HepG2 (cell line): ENCODE measurements around the gene TENT4B. TPM values are rescaled to one million over a fixed set of nuclear protein-coding genes. Genes with fewer than 3 reads are reported as not detected.

Source experiments
- ATAC-seq: fragments of 200-7000 bp; cut with Tn5 transposase; 3 replicates; pipeline ENCODE4 v1.9.1; 2020; ENCODE audit warnings: mild to moderate bottlenecking, moderate library complexity
- BruUV-seq: library from RNA; stranded (reverse); fragments of 400-500 nt; replicated peaks from 2 replicates; lab custom pipeline; 2021; lab: Mats Ljungman, UMichigan
- CTCF ChIA-PET: fragments of 300-600 bp; formaldehyde crosslinking; extraction: SDS; loops from one replicate; lab custom pipeline; 2021; ENCODE audit warnings: low total read pairs, inconsistent platforms, low intra/inter-chr PET ratio; lab: Yijun Ruan, JAX
- POLR2A ChIA-PET: fragments of 350-600 bp; sonication (Branson Sonifier 250); formaldehyde crosslinking; loops from one replicate; lab custom pipeline; 2020; ENCODE audit warnings: antibody characterized with exemption, inconsistent platforms; lab: Yijun Ruan, JAX
- DNase-seq: peaks from one replicate; pipeline ENCODE4 v3.0.0-alpha.2; 2015; ENCODE audit warnings: low spot score
- FAIRE-seq: peaks from 3 replicates; lab custom pipeline; 2011; peaks lifted over from hg19 to GRCh38; lab: Jason Lieb, UNC
- H2AFZ ChIP-seq: one replicate; pipeline ENCODE4 v1.6.1; 2011; ENCODE audit warnings: low read length, inconsistent platforms
- H3K27ac ChIP-seq: fragments of 300-600 bp; 3 replicates; pipeline ENCODE4 v1.8.0; 2011; ENCODE audit warnings: mixed run types, mild to moderate bottlenecking, mixed read lengths, low read length, inconsistent platforms; ENCODE audit not compliant: insufficient read depth; ENCODE audit errors: extremely low read length
- H3K27me3 ChIP-seq, 2 experiments: fragments of 200-600 bp in 1 of 2; 2 replicates in 1 of 2; 3 replicates in 1 of 2; pipeline versions ENCODE4 v1.6.0 to v1.8.0; 2011; ENCODE audit warnings: low read length in 2 of 2, mild to moderate bottlenecking in 2 of 2, moderate library complexity in 2 of 2, inconsistent platforms in 1 of 2; ENCODE audit not compliant: insufficient read depth in 2 of 2, control insufficient read depth in 1 of 2
- H3K36me3 ChIP-seq, 2 experiments: fragments of 200-600 bp in 1 of 2; replicated peaks in 1 of 2; 2 replicates in 1 of 2; 3 replicates in 1 of 2; pipeline versions ENCODE4 v1.5.1 to v1.8.0; 2011; ENCODE audit warnings: low read length in 2 of 2, inconsistent platforms in 1 of 2; ENCODE audit not compliant: insufficient read depth in 2 of 2, control insufficient read depth in 1 of 2
- H3K4me1 ChIP-seq: 2 replicates; pipeline ENCODE4 v1.5.1; 2012; ENCODE audit warnings: low read length, inconsistent platforms; ENCODE audit not compliant: insufficient read depth
- H3K4me2 ChIP-seq: 2 replicates; pipeline ENCODE4 v1.6.0; 2011; ENCODE audit warnings: low read depth, low read length, inconsistent platforms
- H3K4me3 ChIP-seq, 3 experiments: fragments of 200-600 bp in 1 of 3; sonication (generic), shearing (Covaris generic) in 1 of 3; replicated peaks in 1 of 3; 2 replicates each; pipeline ENCODE4 v1.5.1; 2011 to 2016; ENCODE audit warnings: low read length in 3 of 3, inconsistent platforms in 2 of 3, low read depth in 2 of 3, mild to moderate bottlenecking in 2 of 3, control low read depth in 1 of 3, mixed read lengths in 1 of 3; ENCODE audit not compliant: insufficient read depth in 1 of 3
- H3K79me2 ChIP-seq: one replicate; pipeline ENCODE4 v1.6.1; 2011; ENCODE audit warnings: low read length, inconsistent platforms; ENCODE audit not compliant: insufficient read depth
- H3K9ac ChIP-seq: 2 replicates; pipeline ENCODE4 v1.6.0; 2011; ENCODE audit warnings: mild to moderate bottlenecking, low read depth, low read length, inconsistent platforms; ENCODE audit not compliant: insufficient read depth
- H3K9me3 ChIP-seq: 2 replicates; pipeline ENCODE4 v1.5.1; 2012; ENCODE audit warnings: mild to moderate bottlenecking, low read length
- H4K20me1 ChIP-seq: 2 replicates; pipeline ENCODE4 v1.6.0; 2011; ENCODE audit warnings: inconsistent platforms, mild to moderate bottlenecking, low read length, moderate library complexity; ENCODE audit not compliant: insufficient read depth
- BCL6 ChIP-seq: IDR thresholded peaks from 2 replicates; pipeline ENCODE4 v1.6.1; 2016; ENCODE audit warnings: missing genetic modification reagents, missing compliant biosample characterization
- IRF9 ChIP-seq: sonication (generic); formaldehyde crosslinking; IDR thresholded peaks from 2 replicates; pipeline ENCODE4 v1.8.0; 2022; ENCODE audit warnings: missing genetic modification reagents, mild to moderate bottlenecking, borderline replicate concordance
- MAFF ChIP-seq: IDR thresholded peaks from 2 replicates; pipeline ENCODE4 v1.6.1; 2011; ENCODE audit warnings: low read depth, low read length, improper control_type of control experiment
- MAFK ChIP-seq, 2 experiments: IDR thresholded peaks in 1 of 2; conservative IDR thresholded peaks in 1 of 2; 2 replicates each; pipeline ENCODE4 v1.6.1; 2011; ENCODE audit warnings: improper control_type of control experiment in 2 of 2, low read length in 2 of 2
- MXD3 ChIP-seq: IDR thresholded peaks from 2 replicates; pipeline ENCODE4 v1.6.1; 2016; ENCODE audit warnings: mild to moderate bottlenecking, missing biosample characterization, missing genetic modification reagents
- PRDM10 ChIP-seq: sonication (generic); formaldehyde crosslinking; IDR thresholded peaks from 2 replicates; pipeline ENCODE4 v1.4.0; 2020; ENCODE audit warnings: low read depth, missing genetic modification reagents
- STAG1 ChIP-seq: sonication (generic); formaldehyde crosslinking; IDR thresholded peaks from 2 replicates; pipeline ENCODE4 v1.4.0; 2020; ENCODE audit warnings: missing genetic modification reagents
- UBTF ChIP-seq: sonication (generic); formaldehyde crosslinking; IDR thresholded peaks from 2 replicates; pipeline ENCODE4 v1.4.0; 2020; ENCODE audit warnings: mild to moderate bottlenecking, missing genetic modification reagents
- ZFAT ChIP-seq: sonication (generic); formaldehyde crosslinking; conservative IDR thresholded peaks from 2 replicates; pipeline ENCODE4 v1.8.1; 2023; ENCODE audit warnings: missing genetic modification reagents, inconsistent platforms
- ZFP62 ChIP-seq: sonication (generic); formaldehyde crosslinking; IDR thresholded peaks from 2 replicates; pipeline ENCODE4 v1.4.0; 2020; ENCODE audit warnings: missing genetic modification reagents
- ZNF121 ChIP-seq: sonication (generic); formaldehyde crosslinking; IDR thresholded peaks from 2 replicates; pipeline ENCODE4 v1.5.0; 2020; ENCODE audit warnings: mild to moderate bottlenecking, missing genetic modification reagents
- WGBS: methylation state at CpG from one replicate; pipeline ENCODE4 v1.1.6; 2017; ENCODE audit warnings: low lambda C conversion rate; 5-methylcytosine and 5-hydroxymethylcytosine counted together
- in situ Hi-C: cut with HindIII; loops from 2 replicates; pipeline ENCODE4 v1.10.0; 2017; ENCODE audit warnings: low pct_unique_long_range_greater_than_20kb; ENCODE audit not compliant: extremely low pct_ligation_motif_present
- intact Hi-C: fragments of 100-400 bp; cut with micrococcal nuclease; formaldehyde crosslinking; loops from one replicate; pipeline ENCODE4 v1.10.0; 2022; ENCODE audit not compliant: unreplicated experiment
- polyA plus RNA-seq, 8 experiments: library from polyadenylated mRNA; depleted of rRNA in 3 of 8; stranded (reverse) in 7 of 8; unstranded in 1 of 8; fragments of >200 nt; fragmentation: Illumina TruSeq in 4 of 8; extraction: Trizol in 4 of 8; gene quantifications; 2 replicates each; pipeline versions ENCODE4 v1.2.1 to v1.2.3, GENCODE V29; 2011 to 2016; ENCODE audit warnings: low read depth in 4 of 8, missing spikeins in 1 of 8, mixed read lengths in 1 of 8; ENCODE audit not compliant: insufficient read depth in 1 of 8
- total RNA-seq, 5 experiments: library from RNA; depleted of rRNA; stranded (reverse); fragments of >200 nt; fragmentation: Illumina TruSeq; extraction: Trizol; gene quantifications; 2 replicates each; pipeline ENCODE4 v1.2.3, GENCODE V29; 2016; ENCODE audit warnings: low read depth in 1 of 5

TENT4B gene
- total and polyA plus RNA-seq, 2 of the 13 experiments (the other 11 are each of a cell fraction or from before 2014, with no cell fraction given), result 15.0 to 32.8 TPM

GRCh38 chr16:50133214-50133613 lies 19.9 kb upstream of the TENT4B start:
- WGBS, result 0% methylated on average over 2 of the region's 2 CpGs
- DNase-seq (no peak), FAIRE-seq (no peak), ATAC-seq (no peak)
- Histone ChIP-seq H3K4me3 (no peak overlapping the region), H3K9ac (no peak overlapping the region), H2AFZ (no peak overlapping the region), H3K4me2 (no peak overlapping the region), H4K20me1 (no peaks in the 10 kb centered on the region), H3K79me2 (no peaks in the 10 kb centered on the region), H3K27ac (no peak overlapping the region), H3K9me3 (no peaks in the 10 kb centered on the region), H3K36me3 (no peaks in the 10 kb centered on the region), H3K27me3 (peaks cover 0 to 1% of the 10 kb centered on the region in 2 experiments; a peak in 2 of 5 replicates), H3K4me1 (peaks cover 4% of the 10 kb centered on the region; the same call in 1 of the 2 replicates)
- ChIA-PET POLR2A (no interaction called here), CTCF (no interaction called here)
- TF ChIP-seq ZNF121 (CRISPR knock-in tag), result 0 out of 2 replicates have a peak, but pooled peaks have one; percentile 37
- TF ChIP-seq MAFF, result peak; percentile 94
- TF ChIP-seq IRF9 (CRISPR knock-in tag), result no peak
- TF ChIP-seq MAFK (conservative IDR thresholded peaks at IDR 0.05 in 1 of 2, IDR thresholded peaks at IDR 0.05 in 1 of 2; ENCODE audit: low read length in 2 of 2), result peak; percentile 90 to 95
- in situ Hi-C loops (no loop called here), intact Hi-C loops (loop anchor here (10.0 kb wide), 1 partner anchor 222 kb away; no protein-coding TSS in a partner anchor)
- no TSS peak for BruUV-seq

GRCh38 chr16:50136399-50136798 lies 16.7 kb upstream of the TENT4B start:
- Histone ChIP-seq H3K4me1 (peaks cover 4% of the 10 kb centered on the region; the same call in 1 of the 2 replicates), H3K4me2 (no peak overlapping the region), H3K4me3 (no peak overlapping the region), H3K27ac (no peak overlapping the region), H3K36me3 (no peaks in the 10 kb centered on the region), H3K9me3 (no peaks in the 10 kb centered on the region), H3K9ac (no peak overlapping the region), H3K79me2 (no peaks in the 10 kb centered on the region), H2AFZ (no peak overlapping the region), H3K27me3 (peaks cover 1 to 10% of the 10 kb centered on the region in 2 experiments; a peak in 3 of 5 replicates), H4K20me1 (no peaks in the 10 kb centered on the region)
- FAIRE-seq (no peak), ATAC-seq (peak; percentile 41; the same call in 2 of the 3 replicates), DNase-seq (no peak)
- intact Hi-C loops, result loop anchor here (5.0 to 10.0 kb wide), 2 partner anchors 76 to 218 kb away; no protein-coding TSS in a partner anchor
- ChIA-PET POLR2A (no interaction called here), CTCF (interaction anchor here (1.8 kb wide), 1 partner anchor 74 kb away, joined by 12 read pairs; no protein-coding TSS in a partner anchor)
- in situ Hi-C loops, result no loop called here
- BruUV-seq, result no TSS peak
- no peak for TF ChIP-seq BCL6 (CRISPR knock-in tag)
- no peak for TF ChIP-seq UBTF (CRISPR knock-in tag)
- no peak for TF ChIP-seq PRDM10 (CRISPR knock-in tag)
- no peak for TF ChIP-seq ZFP62 (CRISPR knock-in tag)
- TF ChIP-seq ZFAT (CRISPR knock-in tag), result no peak
- no peak for TF ChIP-seq MXD3 (CRISPR knock-in tag)
- peak; percentile 58 for TF ChIP-seq STAG1 (CRISPR knock-in tag)
